PFSK-1 (cell line): ENCODE data around the gene SLMAP.

Experiments used
- POLR2AphosphoS5 ChIP-seq: IDR thresholded peaks from 2 replicates; pipeline ENCODE4 v1.6.1; 2012; ENCODE audit warnings: low read depth, mild to moderate bottlenecking, control low read depth, low read length, moderate library complexity
- SIN3A ChIP-seq: IDR thresholded peaks from 2 replicates; pipeline ENCODE4 v1.6.1; 2012; ENCODE audit warnings: mild to moderate bottlenecking, low read length, moderate library complexity, borderline replicate concordance; ENCODE audit not compliant: insufficient read depth
- TAF1 ChIP-seq: IDR thresholded peaks from 2 replicates; pipeline ENCODE4 v1.6.1; 2012; ENCODE audit warnings: low read length, control low read depth, borderline replicate concordance; ENCODE audit not compliant: insufficient read depth
- TF ChIP-seq, protein P1 (sequence below), 2 experiments: IDR thresholded peaks; 2 replicates each; pipeline versions ENCODE4 v1.6.1 to v1.8.0; 2011 to 2012; ENCODE audit warnings: low read depth in 2 of 2, low read length in 2 of 2, control low read depth in 1 of 2, inconsistent platforms in 1 of 2, mild to moderate bottlenecking in 1 of 2, moderate library complexity in 1 of 2; ENCODE audit not compliant: insufficient read depth in 1 of 2

DNA sequence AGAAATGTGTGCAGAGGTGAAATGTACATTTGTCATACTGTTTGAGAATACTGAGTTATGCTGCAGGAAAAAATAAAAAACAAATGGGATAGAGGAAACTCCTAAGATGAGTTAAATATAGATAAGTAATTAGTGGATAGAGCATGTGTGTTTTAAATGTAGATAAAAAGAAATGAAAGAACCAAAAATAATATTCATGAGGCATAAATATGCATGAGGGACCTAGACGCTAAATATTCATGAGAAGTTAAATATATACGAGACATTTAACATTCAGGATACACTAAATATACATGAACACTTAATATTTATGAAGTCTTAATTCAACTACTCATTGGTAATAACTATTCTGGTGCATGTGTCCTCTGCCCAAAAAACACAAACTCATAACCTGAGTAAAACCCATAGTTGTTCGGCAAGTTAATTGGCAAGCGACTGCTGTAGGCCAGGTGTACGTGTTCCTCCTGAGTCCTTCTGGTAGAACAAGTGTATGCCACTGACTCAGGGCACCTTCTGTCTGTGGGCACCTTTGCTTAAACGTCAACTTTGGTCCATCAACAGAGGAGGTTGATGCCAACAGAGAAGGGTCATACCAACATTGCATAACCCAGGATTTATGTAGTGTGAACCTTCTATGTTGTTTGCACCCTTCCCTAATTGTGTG, 38.8 kb upstream of the SLMAP start:
- TF ChIP-seq POLR2AphosphoS5 (no peak), TAF1 (no peak), SIN3A (no peak)
- TF ChIP-seq, protein P1, sequence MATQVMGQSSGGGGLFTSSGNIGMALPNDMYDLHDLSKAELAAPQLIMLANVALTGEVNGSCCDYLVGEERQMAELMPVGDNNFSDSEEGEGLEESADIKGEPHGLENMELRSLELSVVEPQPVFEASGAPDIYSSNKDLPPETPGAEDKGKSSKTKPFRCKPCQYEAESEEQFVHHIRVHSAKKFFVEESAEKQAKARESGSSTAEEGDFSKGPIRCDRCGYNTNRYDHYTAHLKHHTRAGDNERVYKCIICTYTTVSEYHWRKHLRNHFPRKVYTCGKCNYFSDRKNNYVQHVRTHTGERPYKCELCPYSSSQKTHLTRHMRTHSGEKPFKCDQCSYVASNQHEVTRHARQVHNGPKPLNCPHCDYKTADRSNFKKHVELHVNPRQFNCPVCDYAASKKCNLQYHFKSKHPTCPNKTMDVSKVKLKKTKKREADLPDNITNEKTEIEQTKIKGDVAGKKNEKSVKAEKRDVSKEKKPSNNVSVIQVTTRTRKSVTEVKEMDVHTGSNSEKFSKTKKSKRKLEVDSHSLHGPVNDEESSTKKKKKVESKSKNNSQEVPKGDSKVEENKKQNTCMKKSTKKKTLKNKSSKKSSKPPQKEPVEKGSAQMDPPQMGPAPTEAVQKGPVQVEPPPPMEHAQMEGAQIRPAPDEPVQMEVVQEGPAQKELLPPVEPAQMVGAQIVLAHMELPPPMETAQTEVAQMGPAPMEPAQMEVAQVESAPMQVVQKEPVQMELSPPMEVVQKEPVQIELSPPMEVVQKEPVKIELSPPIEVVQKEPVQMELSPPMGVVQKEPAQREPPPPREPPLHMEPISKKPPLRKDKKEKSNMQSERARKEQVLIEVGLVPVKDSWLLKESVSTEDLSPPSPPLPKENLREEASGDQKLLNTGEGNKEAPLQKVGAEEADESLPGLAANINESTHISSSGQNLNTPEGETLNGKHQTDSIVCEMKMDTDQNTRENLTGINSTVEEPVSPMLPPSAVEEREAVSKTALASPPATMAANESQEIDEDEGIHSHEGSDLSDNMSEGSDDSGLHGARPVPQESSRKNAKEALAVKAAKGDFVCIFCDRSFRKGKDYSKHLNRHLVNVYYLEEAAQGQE (IDR thresholded peaks at IDR 0.05; ENCODE audit: insufficient read depth in 1 of 2, low read depth in 2 of 2, low read length in 2 of 2) = no peak
